HG03442 (cell line): ENCODE results near the gene AXIN1.

Experiments
- ATAC-seq: cut with Tn5 transposase; IDR thresholded peaks from one replicate; pipeline ENCODE4 v1.9.1; 2021; ENCODE audit warnings: mild to moderate bottlenecking, moderate library complexity; ENCODE audit not compliant: unreplicated experiment

AXIN1 gene

DNA sequence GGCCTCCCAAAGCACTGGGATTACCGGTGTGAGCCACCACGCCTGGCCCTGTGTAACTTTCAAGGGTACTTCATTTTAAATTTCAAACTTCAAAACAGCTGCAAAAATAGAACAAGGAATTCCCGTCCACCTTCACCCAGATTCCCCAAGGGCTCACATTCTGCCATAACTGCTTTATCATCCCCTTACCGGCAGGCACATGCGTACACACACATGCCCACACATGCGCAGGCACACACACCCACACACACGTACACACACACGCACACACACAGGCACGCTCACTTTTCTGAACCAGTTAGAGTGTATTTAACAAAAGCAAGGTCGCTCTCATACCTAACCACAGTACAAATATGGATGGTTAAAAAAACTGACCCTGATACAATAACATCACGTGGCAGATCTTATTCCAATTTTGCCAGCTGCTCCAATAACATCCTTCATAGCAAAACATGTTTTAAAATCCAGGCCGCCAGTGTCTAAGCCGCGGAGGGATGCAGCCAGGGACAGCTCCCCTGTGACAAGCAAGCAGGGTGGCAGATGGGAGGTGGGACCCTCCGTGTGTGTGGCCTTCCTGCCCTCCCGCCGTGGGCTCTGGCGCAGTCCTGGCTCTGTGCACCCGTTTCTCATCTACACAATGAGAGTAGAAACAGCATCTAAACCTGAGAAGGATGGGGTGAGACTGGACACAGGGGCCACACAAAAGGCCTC lies 46.5 kb downstream of the AXIN1 start:
- ATAC-seq, result no peak

DNA sequence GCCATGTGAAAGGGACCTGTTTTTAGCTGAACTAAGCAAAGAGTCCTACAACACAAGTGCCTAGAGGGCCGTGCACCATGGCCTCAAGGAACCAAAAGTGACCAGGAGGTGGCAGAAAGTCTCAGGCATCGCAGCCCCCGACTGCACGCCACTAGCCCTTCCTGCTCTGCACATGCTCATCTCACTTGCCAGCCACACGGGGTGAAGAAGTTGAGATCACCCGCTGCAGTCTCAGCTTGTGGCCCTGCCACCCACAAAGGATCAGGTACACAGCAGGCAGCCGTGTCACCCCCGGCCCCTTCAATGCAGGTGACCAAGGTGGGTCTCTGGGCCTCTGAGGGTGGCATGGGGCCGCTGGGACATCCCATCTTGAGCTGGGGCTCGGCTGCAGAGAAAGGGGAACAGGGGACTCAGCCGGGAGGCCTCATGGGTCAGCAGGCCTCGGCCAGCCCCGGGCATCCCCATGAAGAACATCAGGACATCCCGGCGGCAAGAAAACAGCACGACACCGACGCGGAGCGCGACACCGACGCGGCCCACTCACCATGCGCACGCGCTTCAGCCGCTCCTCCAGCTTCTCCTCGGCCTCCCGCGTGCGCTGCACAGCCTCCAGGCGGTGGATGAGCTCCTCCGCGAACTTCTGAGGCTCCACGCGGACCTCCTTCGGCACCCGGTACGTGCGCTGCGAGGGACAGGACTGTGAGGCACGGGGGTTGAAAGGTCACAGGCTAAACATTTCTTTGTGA lies 48.6 kb downstream of the AXIN1 start:
- no peak for ATAC-seq

DNA sequence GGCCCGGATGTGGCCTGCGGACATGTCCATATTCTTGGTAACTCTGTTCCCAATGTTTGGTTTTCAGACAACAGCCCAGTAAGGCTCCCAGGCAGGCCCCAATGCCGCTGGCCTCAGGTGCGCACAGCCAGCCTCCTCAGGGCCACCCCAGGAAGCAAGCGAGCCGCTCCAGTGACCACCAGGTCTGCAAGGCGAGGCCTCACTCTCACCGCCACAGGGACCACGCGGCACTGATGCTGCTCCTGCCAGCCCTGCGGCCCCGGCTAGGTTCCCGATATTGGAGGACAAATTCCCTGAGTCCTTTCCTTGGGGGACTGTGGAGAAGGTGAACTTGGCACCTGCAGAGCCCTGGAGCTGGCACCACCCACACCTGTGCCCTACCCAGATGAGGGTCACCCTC lies 50.6 kb downstream of the AXIN1 start:
- ATAC-seq, result no peak

DNA sequence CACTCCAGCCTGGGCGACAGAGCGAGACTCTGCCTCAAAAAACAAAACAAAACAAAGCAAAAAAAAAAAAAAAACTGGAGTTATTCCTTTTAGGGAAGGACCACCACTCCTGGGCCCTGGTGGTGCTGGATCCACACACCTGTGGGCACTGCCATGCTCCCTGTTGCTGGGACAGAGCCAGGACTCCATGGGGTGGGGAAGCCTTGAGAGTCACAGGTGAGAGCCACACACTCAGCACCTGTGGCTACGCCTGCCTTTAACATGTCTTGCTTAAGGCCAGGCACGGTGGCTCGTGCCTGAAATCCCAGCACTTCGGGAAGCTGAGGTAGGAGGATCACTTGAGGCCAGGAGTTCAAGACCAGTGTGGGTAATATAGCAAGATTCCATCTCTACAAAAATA lies 51.3 kb downstream of the AXIN1 start:
- ATAC-seq, result no peak

DNA sequence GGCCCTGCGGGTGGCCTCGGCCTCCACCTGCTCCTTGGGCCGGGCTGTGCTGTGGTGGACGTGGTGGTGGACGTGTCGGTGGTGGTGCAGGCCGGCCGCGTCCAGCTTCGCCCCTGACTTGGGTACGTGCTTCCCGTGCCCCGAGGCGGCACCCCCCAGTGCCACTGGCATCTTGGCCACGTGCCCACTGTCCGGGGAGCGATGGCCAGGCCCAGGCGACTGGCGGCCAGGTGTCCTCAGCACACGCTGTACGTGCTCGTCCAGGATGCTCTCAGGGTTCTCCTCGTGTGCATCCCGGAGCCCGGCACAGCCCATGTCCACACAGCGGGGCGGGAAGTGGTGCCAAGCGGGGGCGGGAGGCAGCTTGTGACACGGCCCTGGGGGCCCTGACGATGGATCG lies 54.7 kb downstream of the AXIN1 start:
- ATAC-seq, result no peak

DNA sequence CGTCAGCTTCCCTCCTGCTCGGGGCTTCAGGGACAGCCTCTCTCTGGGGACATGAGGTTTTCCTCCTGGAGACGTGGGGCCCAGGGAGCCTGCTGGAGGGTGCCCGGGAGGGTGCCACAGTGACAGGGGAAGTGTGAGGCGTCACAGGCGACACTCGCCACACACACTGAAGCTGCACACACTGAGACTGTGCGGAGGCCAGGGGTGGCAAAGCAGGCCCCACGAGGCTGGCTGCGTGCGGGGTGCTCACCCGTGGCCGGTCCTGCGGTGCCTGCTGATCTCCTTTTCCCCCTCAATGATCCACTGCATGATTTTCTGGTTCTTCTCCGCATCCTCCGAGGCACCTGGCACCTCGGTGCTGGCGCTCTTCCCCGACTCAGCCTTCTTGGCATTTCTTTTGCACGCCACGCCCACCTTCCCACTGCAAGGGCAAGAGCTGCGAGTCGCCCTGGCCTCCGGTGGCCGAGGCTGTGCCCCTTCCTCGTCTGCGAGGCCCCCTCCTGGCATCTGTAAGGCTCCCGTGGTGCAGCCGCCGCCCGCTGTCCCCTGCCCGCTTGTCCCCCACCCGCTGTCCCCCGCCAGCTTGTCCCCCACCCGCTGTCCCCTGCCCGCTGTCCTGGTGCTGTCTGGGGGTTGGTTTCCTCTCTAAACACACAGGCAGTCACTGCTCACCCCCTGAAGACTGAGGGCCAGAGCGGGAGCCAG lies 55.6 kb downstream of the AXIN1 start:
- ATAC-seq, result no peak

DNA sequence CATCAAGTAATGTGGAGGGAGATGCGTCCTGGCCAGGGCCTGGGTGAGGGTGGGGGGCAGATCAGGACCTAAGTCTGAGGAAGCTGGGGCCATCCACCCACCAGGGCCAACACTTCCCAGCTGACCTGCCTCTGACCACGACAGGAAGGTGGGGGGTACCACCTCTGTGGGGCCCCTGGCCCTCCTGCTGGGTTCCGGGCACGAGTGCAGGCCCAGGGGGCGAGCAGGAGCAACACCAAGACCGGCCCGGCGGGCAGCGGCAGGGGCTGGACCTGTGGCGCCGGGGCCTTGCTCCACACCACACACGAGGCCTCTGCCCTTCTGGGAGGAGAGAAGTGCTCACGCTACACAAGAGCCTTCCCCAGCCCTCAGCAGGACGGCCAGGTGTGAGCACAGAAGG lies 56.2 kb downstream of the AXIN1 start:
- no peak for ATAC-seq

DNA sequence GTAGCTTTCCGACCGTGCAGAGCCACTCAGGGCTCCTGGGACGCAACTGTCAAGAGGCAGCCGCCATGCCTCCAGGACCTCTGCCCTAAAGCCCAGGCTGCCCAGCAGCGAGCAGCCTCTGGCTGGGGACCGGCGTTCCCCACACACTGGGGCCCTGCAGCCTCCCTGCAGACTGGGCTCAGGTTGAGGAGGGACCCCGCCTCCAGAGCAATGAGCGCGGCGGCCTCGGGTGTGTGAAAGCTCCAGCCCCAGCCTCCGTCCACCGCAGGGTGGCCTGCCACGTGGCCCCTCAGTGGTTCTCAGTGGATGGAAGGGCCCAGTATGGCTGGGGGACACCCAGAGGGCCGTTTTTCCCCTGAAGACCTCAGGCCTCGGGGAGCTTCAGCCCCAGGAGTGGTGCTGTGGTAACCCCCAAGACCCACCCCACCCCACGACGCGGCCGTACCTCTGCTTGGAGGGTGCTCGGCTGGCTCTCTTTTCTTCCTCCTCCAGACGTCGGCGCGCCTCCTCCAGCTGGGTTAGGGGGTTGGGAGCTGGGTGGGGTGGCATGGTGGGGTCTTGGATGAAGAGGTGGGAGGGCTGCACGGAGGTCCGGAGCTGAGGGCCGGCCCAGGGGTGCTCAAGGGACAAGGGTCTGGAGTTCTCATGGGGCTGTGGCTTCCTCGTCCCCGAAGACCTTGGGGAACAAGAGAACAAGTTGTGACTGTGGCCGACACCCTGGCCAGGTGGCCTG lies 59.3 kb downstream of the AXIN1 start:
- no peak for ATAC-seq

DNA sequence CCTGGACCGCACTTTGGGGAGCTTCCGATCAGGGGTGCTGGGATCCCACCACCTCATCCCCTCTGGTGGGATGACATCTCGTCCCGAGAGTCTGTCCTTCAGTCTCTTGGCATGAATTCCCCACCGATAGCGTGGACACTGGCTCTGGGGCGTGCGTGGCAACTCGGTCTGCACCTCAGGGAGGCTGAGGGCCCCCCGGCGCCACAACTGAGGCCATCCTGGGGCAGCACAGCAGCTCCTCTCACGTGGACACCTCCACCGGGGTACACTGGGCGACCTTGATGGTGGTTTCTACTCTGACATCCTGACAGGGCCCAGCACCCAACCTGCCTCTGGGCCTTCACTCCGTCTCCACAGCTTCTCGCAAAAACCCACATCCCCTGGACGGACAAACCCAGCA lies 61.0 kb downstream of the AXIN1 start:
- ATAC-seq, result no peak

DNA sequence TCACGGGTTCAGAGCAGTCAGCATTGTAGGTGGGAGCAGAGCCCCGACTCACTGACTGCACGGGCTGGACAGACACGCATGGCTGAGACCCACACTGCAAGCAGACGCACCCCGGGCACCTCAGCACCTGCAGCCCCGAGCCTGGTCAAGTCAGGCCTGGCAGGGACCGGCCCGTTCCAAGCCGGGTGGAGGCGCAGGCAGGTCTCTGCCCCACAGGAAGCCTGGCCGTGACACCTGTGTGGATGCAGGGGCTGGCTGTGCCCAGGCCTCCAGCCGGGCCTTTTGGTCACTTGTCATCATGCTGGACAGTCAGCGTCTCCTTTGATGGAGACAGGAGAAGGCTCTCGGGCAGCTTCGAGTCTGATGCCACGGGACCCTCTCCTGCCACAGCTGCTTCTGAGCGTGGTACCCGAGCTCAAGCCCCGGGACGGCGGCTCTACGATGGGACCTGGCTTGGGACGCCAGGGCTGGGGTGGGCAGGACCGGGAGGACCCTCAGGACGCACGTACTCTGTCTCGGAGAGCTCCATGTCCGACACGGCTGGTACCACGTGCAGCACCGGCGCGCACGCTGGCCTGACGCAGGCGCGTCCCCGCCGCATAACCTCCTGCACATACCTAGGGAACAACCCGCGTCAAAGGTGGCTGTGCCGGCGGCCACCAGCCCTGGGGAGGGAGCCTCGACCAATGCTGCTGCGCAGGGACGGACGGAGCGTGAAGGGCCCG lies 61.7 kb downstream of the AXIN1 start:
- no peak for ATAC-seq

DNA sequence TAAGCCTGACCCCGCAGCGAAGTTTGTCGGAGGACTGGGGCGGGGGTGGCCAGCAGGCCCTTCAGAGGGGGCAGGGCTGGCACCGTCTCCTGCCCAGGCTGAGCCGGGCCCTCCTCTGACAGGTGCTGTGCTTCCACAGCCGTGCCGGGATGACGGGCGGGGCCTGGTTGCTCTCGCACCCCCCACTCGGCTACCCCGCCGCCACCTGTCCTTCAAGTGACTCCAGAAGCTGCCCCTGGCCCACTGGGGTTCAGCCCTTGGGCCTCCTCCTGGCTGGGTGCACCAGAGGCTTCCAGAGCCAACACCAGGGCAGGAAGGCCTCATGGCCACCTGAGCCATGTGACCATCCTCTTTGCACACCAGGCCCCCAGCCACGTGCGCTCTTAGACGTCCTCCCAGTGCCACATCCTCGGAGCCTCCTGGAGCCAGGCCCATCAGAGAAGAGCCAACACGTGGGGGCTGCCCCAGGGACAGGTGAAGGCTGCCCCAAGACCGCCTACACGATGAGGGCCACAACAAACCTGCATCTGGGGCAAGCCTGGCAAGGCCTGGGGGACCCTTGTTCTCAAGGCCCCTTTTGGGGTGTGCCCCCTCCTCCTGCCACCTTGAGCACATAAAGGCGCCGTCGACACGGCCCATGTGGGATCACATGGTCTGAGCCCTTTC lies 62.4 kb downstream of the AXIN1 start:
- ATAC-seq, result no peak

DNA sequence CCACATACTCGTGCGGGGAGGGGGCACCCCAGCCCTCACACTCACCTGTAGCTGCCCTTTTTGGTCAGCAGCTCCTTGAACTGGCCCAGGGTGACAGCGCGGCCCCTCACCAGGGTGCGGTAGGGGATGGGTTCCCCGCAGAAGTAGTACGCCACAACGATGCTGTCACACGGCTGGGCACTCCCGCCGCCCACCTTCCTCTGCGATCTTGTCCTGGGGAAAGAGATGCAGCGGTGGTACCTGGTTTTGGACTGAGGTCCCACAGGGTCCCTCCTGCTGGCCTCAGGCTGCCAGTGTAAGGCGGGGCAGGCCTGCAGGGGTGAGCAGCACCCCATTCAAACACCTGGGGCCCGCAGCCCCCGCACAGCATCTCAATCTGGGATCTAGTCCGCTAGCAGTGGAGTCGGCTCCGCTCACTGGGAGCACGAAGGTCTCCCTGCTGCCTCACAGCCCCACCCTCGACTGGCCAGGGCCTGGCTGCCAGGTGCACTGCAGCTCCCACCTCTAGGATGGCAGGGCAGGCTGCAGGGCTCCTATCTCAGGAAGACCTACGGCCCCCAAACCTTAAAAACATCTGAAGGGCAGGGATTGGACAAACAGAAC lies 63.0 kb downstream of the AXIN1 start:
- no peak for ATAC-seq

DNA sequence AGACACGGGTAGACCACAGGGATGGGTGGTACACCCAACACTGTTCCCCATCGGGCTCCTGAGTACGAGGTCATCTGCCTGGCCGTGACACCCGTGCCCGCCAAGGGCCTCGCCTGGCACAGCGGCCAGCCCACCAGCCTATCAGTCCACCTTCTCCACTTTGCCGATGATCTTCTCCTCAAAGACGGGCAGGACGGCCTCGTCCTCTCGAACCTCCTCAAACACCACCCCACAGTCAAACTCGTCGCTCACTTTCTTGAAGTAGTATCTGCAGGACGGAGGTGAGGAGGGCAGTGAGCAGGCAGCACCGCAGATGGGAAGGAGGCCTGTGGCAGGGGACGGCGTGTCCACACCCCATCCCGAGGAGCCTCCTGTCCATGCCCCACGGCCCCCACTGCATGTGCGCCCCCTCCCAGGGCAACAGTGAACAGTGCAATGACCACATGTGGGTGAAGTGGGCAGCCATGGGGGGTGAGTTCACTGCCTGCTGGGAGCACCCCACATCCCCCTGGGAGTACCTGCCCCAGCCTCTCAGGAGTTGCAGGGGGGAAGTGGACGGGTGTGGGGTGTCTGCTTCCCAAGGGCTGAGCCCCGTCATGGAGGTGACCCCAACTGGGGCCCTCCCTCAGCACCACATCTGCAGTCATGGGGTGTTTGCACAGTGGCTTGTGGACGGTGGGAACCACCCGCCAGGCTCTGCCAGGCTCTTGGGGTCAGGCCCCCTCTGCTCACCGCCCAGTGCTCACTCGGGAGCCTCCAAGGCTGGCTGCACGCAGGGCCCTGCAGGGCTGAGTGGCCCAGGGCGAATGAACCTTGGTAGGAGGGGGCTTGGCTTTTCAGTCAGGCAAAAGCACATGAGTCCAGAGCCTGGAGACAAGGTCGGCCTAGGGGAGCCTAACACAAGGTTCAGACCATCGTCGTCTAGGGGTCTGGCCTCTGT lies 64.3 kb downstream of the AXIN1 start:
- no peak for ATAC-seq

DNA sequence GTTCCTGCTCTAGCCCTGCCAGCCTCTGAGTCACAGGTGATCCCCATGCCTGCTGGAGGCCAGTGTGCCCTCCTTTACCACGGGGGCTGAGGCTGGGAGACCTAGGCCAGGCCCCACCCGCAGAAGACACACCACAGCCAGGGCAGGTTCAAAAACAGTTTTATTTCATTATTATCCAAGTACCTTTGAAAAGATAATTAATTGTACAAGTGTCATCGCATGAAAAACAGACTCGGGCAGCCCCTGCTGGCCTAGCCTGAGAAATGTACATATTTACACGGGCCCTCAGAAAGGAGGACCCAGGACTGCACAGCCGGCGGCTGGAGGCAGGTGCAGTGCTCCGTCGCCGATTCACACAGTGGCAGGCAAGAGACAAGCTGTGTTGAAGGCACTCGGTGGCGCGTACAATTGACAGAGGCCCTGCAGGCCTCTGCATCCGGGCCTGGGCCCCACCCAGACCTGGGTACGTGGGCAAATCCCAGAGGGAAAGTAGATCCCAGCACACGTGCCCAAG lies 65.2 kb downstream of the AXIN1 start:
- no peak for ATAC-seq

DNA sequence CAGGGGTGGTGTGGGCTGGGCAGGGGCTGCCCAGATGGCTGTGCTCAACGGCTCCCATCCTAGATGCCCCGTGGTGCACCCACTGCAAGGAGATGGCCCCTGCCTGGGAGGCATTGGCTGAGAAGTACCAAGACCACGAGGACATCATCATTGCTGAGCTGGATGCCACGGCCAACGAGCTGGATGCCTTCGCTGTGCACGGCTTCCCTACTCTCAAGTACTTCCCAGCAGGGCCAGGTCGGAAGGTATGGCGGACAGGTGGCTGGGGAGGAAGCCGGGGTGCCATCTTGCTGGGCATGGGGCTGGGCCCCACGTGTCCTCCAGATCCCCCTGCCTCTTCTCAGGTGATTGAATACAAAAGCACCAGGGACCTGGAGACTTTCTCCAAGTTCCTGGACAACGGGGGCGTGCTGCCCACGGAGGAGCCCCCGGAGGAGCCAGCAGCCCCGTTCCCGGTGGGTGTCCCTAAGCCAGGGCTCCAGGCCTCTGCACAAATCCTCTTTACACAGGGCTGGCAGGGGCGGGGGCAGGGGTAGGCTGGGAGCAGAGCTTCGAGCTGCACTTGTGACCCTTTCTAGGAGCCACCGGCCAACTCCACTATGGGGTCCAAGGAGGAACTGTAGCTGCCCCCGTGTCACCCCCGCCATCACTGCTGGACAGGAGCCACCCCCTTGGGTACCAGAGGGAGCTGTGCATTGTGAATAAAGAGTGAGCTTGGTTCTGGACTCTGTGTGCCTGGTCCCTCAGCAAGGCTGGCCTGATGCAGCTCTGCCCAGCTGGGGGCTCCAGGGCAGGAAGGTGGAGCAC lies 65.8 kb downstream of the AXIN1 start:
- no peak for ATAC-seq

DNA sequence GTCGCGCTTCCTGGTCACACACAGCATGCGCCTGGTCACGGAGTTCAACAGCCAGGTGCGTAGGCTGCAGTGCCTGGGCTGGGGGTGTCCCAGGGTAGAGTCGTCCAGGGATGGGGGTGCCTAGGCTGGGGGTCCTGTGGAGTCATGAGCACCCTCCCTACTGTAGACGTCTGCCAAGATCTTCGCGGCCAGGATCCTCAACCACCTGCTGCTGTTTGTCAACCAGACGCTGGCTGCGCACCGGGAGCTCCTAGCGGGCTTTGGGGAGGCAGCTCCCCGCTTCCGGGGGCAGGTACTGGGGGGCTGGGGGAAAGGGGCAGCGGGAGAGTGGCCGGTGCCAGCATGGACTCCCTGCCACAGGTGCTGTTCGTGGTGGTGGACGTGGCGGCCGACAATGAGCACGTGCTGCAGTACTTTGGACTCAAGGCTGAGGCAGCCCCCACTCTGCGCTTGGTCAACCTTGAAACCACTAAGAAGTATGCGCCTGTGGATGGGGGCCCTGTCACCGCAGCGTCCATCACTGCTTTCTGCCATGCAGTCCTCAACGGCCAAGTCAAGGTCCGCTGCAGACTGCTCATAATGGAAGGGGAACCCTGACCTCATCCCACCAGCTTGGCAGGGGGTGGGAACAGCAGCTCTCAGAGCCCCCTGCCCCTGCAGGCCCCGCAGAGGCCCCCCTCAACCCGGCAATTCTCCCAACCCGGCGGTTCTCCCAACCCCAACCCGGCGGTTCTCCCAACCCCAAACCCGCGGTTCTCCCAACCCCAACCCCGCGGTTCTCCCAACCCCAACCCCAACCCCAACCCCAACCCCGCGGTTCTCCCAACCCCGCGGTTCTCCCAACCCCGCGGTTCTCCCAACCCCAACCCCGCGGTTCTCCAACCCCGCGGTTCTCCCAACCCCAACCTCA lies 67.1 kb downstream of the AXIN1 start:
- ATAC-seq, result no peak
